ENCODE measurements around the gene MAB21L4. TPM values are rescaled to one million over a fixed set of nuclear protein-coding genes. Genes with fewer than 3 reads are reported as not detected.

The MAB21L4 gene
- polyA plus RNA-seq, 1 donor: 0.10 TPM

Other genes starting within 250 kb of the MAB21L4 start
- 1.6 TPM for gene AQP12B, start 213.3 kb downstream of the MAB21L4 start, polyA plus RNA-seq (ENCODE audit: insufficient read length)
- gene AQP12A, start 204.3 kb downstream of the MAB21L4 start, polyA plus RNA-seq (ENCODE audit: insufficient read length): 0.74 TPM
- gene KIF1A, start 75.9 kb downstream of the MAB21L4 start, polyA plus RNA-seq (ENCODE audit: insufficient read length): 4.4 TPM
- gene AGXT, start 27.3 kb downstream of the MAB21L4 start, polyA plus RNA-seq (ENCODE audit: insufficient read length): not detected
- 0.22 TPM for gene CROCC2, start 10.2 kb upstream of the MAB21L4 start, polyA plus RNA-seq (ENCODE audit: insufficient read length)
- gene SNED1, start 102.5 kb upstream of the MAB21L4 start, polyA plus RNA-seq (ENCODE audit: insufficient read length): 5.1 TPM
- 38.9 TPM for gene MTERF4, start 206.1 kb upstream of the MAB21L4 start, polyA plus RNA-seq (ENCODE audit: insufficient read length)